Gastrocnemius medialis (tissue), 4 donors: ENCODE data around the gene ERI3.

Experiments
- POLR2A ChIP-seq, 2 donors: fragments of 450-650 bp; IDR thresholded peaks; one replicate each; pipeline ENCODE4 v1.6.1; 2017; ENCODE audit warnings: antibody characterized with exemption in 2 of 2, mild to moderate bottlenecking in 2 of 2, moderate library complexity in 2 of 2
- TF ChIP-seq, protein P1 (sequence below), 5 experiments: fragments of 450-650 bp in 3 of 5; fragments of 200-600 bp in 2 of 5; sonication (generic) in 2 of 5; IDR thresholded peaks in 4 of 5; conservative IDR thresholded peaks in 1 of 5; 1 replicate in 4 of 5; 2 replicates in 1 of 5; pipeline ENCODE4 v1.5.1; 2016 to 2019; ENCODE audit warnings: antibody characterized with exemption in 5 of 5, mild to moderate bottlenecking in 3 of 5, moderate library complexity in 3 of 5

DNA sequence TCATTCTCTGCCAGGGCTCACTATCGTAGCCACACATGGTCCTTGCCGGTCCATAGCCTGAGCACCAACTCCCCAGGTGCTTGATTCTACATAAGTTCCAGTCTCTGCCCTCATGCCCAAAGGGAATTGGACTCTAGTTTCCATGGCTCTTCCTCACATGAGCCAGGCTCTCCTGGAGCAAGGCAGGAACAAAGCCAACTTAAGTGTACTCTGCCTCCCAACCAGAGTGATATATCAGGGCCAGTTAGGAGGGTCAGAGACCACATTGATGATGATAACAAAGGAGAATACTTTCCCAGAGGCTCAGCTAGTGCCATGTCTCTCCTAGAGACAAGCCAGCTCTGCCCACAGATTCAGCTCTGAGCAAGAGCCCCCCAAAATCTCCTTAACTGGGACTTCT, 70.9 kb downstream of the ERI3 start:
- TF ChIP-seq, protein P1, sequence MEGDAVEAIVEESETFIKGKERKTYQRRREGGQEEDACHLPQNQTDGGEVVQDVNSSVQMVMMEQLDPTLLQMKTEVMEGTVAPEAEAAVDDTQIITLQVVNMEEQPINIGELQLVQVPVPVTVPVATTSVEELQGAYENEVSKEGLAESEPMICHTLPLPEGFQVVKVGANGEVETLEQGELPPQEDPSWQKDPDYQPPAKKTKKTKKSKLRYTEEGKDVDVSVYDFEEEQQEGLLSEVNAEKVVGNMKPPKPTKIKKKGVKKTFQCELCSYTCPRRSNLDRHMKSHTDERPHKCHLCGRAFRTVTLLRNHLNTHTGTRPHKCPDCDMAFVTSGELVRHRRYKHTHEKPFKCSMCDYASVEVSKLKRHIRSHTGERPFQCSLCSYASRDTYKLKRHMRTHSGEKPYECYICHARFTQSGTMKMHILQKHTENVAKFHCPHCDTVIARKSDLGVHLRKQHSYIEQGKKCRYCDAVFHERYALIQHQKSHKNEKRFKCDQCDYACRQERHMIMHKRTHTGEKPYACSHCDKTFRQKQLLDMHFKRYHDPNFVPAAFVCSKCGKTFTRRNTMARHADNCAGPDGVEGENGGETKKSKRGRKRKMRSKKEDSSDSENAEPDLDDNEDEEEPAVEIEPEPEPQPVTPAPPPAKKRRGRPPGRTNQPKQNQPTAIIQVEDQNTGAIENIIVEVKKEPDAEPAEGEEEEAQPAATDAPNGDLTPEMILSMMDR (IDR thresholded peaks at IDR 0.05 in 4 of 5, conservative IDR thresholded peaks at IDR 0.05 in 1 of 5) = no peak
- no peak for TF ChIP-seq POLR2A (IDR thresholded peaks at IDR 0.05)
